ENCODE results near the gene HIPK4.
"Not testable (repeated sequence)": the region's sequence is repeated elsewhere in the genome, so short reads cannot be mapped to it uniquely, and the experiment has no call there.

HIPK4 gene

DNA sequence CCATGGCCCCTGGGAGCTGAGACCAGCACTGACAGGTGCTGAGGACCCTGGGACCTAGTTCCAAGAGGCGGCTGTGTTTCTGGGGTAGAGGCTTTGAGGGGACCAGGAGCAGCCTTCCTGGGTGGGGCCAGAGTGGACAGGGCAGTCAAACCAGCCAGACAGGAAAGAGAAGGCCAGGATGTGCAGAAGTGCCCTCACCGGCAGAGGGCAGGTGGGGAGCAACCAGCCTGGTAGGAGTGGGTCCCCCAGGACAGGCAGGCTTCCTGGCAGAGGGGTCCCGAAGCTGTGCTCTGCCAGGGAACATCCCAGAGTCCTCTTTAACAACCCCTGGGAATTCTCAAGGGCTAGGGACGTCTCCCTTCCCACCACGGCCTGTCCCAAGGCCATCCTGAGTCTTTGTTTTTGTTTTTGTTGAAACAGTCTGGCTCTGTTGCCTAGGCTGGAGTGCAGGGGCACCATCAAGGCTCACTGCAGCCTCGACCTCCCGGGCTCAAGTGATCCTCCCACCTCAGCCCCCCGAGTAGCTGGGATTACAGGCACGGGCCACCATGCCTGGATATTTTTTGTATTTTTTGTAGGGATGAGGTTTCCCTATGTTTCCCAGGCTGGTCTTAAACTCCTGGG, 3.0 kb upstream of the HIPK4 start:
- no peak for DNase-seq

- DNase-seq: no peak
Observed at GRCh38 chr19:40392123-40392522, 2.1 kb upstream of the HIPK4 start.

DNA sequence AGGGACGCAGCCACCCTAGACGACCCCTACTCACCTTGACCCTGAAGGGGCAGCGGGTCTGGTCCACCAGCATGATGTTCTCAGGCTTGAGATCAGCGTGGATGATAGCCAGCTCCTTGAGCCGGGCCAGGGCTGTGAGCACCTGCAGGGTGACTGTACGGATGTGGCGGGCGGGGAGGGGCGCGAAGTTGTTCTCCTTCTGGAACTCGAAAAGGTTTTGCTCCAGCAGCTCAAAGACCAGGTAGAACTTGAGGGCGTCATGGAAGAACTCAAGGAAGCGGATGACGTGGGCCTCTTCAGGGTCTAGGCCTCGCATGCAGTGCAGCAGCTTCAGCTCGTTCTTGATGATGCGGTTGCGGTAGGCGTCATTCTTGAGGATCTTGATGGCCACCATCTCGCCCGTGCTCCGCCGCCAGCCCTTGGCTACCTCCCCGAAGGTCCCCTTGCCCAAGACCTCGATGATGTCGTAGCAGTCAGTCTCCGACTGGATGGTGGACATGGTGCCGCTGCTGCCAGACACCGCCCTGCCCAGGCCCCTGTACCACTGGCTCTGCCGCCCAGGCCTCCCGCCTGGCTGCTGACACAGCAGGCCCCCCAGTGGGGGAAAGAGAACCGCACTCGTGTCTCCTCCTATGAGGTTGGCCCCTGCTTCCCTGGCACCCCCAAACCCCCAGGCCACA, 437 bp downstream of the HIPK4 start:
- DNase-seq: no peak

DNA sequence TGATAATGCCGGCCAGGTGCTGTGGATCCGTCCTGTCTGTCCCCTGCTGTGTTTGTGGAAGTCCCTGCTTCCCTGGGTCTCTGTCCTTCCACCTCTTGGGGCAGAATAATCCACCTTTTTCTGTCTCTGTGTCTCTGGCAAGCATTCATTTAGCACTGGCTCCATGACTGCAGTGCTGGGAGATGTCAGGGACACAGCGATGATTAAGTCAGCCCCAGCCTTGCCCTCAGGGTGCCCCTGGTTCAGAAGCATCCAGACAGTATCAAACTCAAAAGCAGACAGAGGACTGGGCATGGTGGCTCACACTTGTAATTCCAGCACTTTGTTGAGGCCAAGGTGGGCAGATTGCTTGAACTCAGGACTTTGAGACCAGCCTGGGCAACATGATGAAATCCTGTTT, 1.5 kb downstream of the HIPK4 start:
- DNase-seq: no peak

GRCh38 chr19:40387155-40387554, 2.8 kb downstream of the HIPK4 start:
- no peak for DNase-seq

DNA sequence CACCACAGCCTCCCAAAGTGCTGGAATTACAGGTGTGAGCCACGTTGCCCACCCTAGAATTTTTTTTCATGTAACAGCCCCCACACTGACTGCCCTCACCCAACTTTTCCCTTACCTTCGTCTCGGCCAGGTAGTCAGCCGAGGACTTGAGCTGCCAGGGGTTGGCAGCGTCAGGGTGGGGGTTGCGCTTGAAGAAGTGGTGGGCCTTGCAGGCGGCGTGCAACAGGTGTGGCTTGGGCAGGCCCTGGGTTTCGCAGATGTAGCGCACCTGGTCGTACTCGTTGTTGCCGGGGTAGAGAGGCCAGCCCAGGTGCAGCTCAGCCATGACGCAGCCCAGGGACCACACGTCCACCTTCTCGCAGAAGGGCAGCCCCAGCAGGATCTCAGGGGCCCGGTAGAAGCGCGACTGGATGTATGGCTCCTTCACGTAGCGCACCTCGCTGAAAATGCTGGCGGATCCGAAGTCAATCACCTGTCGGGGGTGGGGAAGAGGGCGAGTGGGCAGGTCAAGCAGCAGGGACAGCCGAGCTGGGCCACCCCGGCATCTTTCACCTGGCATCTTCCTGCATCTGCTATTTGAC, 6.2 kb downstream of the HIPK4 start:
- DNase-seq: no peak

DNA sequence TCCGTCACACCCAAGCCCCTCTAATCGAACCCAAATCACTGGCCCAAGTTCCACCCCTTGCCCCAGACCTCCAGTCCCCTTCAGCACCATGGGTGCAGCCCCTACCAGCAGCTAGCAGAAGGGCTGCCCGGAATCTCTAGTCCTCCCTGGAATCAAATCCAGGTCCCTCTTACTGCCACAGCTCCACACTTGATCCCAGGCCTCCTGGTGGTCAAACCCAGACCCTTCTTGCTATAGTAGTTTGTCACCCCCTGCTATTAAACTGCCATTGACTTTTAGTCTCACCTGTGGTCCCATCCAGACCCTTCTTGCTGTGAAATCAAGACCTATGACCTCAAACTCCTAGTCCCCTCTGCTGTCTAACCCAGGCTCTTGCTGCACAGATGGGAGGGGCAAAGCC, 8.7 kb downstream of the HIPK4 start:
- DNase-seq: no peak

- no peak for DNase-seq
Observed at GRCh38 chr19:40380199-40381037, 9.6 kb downstream of the HIPK4 start.

DNA sequence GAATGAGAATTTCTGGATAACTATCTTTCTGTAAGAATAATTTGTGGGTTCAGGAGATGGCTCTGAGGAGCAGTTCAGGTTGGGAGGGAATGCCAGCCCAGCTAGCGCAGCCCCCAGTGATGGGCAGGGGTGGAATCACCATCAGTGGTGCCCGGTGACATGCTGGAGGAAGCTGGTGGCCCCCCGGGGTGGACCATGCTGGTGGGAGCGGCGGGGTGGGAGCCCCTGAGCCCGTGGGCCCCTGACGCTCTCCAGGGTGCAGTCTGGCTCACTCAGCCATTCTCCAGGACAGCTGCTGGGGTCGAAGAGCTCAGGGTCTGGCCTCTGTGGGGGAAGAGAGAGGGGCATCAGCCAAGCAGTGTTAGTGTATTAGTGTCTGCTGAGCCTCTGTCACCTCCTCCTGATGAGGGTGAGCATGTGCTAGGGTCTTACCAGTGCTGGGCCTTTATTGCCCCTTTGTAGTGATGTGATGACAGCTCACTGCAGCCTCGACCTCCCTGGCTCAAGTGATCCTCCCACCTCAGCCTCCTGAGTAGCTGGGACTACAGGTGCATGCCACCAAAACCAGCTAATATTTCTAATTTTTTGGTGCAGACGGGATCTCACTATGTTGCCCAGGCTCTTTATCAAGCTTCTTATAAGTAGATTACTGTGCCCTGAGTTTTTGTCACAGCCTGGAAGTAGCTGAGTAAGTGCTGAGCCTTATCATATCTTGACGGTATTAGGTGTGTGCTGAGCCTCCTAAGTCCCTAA, 10.4 kb downstream of the HIPK4 start:
- DNase-seq: no peak

DNA sequence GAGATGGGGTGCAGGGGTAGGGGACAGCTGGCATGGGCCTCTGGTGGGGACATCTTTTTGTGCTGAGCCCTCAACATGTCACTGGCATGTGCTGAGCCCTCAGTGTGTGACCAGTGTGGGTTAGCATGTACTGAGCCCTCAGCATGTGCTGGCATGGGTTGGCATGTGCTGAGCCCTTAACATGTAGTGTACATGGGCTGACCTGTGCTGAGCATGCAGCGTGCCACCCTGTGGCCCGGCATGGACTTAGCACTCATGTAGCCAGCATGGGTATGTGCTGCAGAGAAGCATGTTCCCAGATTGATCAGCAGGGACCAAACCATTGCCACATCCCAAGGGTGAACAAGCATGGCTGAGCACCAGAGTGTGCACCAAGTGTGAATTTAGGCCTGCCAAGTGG, 11.5 kb downstream of the HIPK4 start:
- DNase-seq: no peak

GRCh38 chr19:40377876-40378385, 12.1 kb downstream of the HIPK4 start:
- DNase-seq: no peak

DNA sequence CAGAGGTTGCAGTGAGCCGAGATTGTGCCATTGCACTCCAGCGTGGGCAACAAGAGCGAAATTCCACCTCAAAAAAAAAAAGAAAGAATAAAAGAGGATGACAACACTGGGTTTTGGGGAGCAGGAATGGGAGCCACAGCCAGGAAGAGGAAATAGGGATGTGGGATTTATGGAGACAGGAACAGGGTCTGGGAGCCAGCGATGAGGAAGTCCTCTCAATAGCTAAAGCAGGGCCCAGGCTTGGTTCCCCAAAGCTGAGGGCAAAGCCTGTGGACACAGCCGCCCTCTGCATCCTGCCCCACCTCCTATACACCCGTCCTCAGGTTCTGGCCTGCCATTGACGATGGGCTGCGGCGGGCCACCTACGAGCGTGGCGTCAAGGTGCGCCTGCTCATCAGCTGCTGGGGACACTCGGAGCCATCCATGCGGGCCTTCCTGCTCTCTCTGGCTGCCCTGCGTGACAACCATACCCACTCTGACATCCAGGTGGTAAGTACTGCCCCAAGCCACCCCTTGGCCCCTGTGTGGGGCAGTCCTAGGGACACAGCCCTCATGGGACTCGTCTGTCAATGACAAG, 13.6 kb downstream of the HIPK4 start:
- no peak for DNase-seq

- DNase-seq: no peak
Observed at GRCh38 chr19:40374084-40374483, 15.9 kb downstream of the HIPK4 start.

DNA sequence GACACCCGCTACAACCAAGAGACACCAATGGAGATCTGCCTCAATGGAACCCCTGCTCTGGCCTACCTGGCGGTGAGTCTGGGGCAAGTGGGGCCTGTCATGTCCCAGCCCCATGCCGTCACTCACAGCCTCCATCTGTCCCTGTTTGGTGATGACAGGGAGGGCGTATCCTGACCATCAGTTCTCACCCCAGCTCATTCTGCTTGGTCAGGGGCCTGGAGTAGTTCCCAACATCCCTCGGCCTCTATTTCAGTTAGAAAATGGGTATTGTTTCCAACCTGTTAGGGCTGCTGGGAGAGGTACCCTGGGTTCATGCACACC, 18.2 kb downstream of the HIPK4 start:
- no peak for DNase-seq

DNA sequence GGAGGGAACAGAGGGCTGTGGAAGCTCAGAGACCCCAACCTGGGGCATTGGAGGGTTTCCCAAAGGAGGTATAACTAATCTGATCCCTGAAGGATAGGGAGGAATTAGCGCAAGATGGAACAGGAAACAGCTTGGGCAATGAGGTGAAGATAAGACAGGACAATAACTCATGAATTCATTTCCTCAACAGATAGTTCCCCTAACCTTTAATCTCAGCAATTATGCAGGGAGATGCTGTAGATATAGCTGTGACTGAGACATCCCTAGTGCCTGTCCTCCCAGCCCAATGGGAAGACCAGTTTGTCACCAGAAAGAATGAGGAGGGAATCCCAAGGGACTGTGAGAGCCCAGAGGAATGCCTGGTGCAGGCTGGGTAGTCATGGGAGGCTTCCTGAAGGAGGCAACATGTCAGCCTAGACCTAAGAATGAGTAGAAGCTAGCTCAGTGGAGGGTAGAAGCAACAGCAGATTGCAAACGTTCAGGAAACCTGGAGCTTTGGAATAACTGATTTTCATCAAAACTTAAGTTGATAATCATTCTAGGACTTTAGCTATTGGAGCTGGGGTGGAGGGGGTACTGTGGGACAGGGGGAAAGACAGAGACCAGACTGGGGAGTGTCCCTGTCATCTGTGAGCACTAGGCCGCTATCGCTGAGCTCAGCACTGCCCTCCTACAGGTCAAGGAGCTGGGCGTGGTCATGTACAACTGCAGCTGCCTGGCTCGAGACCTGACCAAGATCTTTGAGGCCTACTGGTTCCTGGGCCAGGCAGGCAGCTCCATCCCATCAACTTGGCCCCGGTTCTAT, 18.8 kb downstream of the HIPK4 start:
- DNase-seq: no peak

GRCh38 chr19:40370253-40370652, 19.7 kb downstream of the HIPK4 start:
- not testable (repeated sequence) for DNase-seq

DNA sequence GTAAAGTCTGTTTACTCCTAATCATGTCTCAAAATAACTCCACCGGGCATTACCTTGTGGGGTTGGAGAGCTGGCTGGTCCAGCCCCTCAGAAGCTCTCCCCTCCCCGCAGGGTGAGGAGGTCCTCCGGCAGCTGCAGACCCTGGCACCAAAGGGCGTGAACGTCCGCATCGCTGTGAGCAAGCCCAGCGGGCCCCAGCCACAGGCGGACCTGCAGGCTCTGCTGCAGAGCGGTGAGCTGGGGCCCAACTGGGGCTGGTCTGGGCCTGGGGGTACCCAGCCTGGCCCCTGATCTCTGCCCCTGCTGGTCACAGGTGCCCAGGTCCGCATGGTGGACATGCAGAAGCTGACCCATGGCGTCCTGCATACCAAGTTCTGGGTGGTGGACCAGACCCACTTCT, 20.2 kb downstream of the HIPK4 start:
- DNase-seq: no peak

DNA sequence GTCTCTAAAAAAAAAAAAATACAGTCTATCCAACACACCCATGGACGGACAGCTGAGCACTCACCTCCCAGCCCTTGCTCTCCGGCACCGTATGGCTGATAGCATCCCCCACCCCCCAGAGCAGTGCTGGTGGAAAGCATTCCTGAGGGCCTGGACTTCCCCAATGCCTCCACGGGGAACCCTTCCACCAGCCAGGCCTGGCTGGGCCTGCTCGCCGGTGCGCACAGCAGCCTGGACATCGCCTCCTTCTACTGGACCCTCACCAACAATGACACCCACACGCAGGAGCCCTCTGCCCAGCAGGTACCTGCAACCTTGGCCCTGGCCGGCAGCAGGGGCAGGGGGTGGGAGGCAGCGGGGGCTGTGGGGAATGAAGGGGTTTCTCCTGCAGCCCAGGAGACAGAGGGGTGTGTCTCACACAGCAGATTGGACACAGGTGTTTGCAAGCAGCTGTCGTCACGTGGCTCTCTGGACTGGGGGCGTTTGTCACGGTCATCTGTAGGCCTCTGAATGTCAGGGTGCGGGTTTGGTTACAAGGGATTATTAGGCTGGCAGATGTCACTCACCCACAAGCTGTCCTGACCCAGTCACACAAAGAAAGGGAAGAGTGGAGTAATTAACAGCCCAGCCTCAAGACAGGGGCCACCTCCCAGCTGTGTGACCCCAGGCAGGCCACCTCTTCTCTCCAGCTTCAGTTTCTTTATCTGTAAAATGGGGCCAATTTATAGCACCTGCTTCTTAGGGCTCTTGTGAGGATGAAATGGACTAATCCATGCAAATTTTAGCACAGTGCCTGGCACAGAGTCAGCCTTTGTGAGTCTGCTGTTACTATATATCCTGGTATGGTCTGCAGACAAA, 22.2 kb downstream of the HIPK4 start:
- no peak for DNase-seq

- DNase-seq: no peak
Observed at GRCh38 chr19:40366697-40367561, 23.1 kb downstream of the HIPK4 start.

All from CD4-positive, alpha-beta T cell treated with Interleukin-1 beta for 1 hour (primary cell).